NCI-H345 (cell line): Measurements from ENCODE around the gene KCNK2.
A peak's percentile ranks its signal among the peaks of the same experiment; 100 is the strongest.

Source experiments
- DNase-seq: peaks from one replicate; lab custom pipeline; 2025; lab: John Stamatoyannopoulos, UW

KCNK2 gene

GRCh38 chr1:215082532-215083382, at the start of gene KCNK2:
Gene KCNK2 (plus strand): TSS chr1:215082737. CDS start chr1:215083386, 649 bp downstream.
- peak; percentile 39 for DNase-seq

- no peak for DNase-seq
Measured at GRCh38 chr1:215032911-215033526, 49.5 kb upstream of the KCNK2 start.

- DNase-seq = no peak
Measured at GRCh38 chr1:215040190-215040589, 42.3 kb upstream of the KCNK2 start.

DNA sequence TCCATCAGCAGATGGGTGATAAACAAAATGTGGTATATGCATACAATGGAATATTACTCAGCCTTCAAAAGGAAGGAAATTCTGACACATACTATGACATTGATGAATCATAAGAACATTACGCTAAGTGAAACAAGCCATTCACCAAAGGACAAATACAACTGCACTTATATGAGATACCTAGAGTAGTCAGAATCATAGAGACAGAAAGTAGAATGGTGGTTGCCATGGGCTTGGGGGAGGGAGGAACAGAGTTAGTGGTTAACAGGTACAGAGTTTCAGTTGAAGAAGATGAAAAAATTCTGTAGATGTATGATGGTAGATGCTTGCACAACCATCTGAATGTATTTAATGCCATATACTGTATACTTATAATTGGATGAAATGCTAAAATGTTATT, 39.1 kb upstream of the KCNK2 start:
- no peak for DNase-seq

GRCh38 chr1:215044151-215044550, 38.4 kb upstream of the KCNK2 start:
- no peak for DNase-seq

- DNase-seq = no peak
Measured at GRCh38 chr1:215045698-215046308, 36.7 kb upstream of the KCNK2 start.

DNA sequence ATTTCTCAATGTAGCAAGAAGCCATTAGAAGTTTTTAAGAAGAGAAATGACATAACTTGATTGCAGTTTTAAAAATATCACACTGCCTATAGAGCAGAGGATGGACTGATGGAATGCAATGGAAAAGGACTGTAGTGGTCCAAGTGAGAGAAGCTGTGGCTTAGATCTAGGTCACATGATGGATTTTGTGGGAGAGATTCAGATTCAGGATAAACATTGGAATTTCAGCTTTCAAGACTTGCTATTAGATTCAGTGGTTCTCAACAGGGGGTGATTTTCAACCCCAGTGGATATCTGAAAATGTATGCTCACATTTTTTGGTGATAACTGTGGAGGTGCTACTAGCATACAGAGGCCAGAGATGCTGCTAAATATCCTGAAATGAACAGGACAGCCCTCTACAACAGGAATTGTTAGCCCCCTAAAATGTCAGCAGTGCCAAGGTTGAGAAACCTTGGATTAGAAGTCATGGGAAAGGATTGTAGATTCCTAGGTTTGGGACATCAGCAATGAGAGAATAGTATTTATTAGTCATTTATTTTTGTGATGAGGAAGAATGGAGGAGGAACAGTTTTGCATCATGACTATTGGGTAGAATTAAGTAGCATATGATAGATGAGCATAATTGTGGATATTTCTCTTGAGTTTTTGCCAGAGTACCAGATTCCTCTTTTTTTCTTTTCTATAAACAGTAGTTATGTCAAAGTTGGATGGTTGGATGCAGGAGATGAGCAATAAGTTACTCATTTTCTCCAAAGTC, 30.1 kb upstream of the KCNK2 start:
- DNase-seq = no peak

DNA sequence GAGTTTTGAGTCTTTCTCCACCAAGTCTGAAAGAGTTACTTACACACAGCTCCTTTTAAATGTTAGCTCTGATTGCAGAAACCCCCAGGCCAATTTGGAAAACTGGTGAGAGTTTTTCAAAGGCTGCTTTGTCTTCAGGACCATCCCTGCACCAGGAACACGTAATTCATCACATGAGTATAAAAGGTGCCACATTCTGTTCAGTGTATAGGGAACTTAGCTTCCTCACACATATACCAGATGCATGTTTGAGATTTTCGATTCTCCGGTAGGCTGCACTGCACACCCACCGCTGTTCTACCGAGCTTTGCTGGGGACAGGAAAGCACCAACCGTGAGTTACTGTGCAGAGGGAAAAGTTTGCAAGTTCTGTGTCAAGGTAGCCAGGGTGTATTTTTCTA, 28.3 kb upstream of the KCNK2 start:
- DNase-seq = no peak

DNA sequence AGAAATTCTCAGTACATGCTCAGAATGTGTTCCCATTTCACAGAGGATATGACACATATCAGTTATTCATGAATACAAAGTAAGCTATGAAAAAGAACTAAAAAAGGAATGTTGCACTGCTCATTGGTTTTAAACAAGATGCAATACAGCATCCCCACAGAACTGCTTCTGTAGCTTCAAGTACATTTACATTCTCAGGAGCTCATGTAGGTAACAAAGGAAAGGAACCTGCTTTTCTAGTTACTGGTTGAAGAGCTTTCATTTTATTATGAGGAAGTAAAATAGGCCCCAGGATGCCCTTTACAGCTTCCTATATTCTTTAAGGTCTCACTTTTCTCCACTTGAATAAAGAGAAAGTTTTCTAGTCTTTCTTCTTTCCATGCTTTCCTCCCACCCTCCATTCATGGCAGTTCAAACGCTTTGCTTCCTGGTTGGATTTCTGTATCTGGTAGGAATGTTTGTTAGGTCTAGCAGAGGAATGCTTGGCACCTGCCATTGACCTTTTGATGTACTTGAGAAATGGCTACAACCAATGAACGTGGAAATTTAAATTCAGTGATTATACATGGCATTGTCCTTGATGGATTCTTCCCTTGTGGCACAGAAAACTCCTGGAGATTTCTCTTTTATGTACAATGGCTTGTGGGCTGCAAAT, 27.1 kb upstream of the KCNK2 start:
- DNase-seq = no peak

GRCh38 chr1:215056584-215056983, 26.0 kb upstream of the KCNK2 start:
- DNase-seq = no peak

DNA sequence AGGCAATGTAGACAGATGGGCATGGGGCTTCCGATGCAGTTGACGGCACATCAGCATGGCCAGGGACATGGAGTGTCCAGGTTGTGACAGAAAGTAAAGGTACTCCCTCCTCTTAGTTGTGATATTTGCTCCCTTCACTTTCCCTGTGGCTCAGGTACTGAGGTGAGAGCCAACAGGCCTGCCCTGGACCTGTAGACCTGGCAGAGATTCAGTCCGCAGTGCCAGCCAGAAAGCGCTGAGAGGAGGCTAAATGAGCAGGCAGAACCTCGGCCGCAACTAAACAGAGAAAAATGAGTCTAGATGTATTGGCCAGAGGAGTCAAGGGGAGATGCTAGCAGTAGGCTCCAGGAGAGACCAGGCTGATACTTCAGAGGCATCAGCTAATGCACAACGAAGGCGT, 22.6 kb upstream of the KCNK2 start:
- no peak for DNase-seq

DNA sequence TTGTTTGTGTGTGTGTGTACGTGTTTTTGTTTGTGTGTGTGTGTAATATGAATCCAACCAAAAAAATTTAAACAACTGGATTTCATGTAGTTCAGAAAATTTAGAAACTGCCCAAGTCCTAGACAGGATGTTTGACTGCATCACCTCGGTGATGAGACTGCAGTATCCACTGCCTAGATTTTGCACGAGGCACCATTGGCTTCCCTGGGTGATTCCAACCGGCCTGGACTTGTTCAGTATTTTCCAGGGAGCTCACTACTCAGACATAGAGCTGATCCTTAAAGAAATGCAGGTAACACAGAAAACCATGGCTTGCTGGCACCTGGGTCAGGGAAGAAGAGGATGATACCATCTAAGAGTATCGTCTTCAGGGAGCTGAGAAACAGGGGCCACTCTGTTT, 18.2 kb upstream of the KCNK2 start:
- DNase-seq = no peak

DNA sequence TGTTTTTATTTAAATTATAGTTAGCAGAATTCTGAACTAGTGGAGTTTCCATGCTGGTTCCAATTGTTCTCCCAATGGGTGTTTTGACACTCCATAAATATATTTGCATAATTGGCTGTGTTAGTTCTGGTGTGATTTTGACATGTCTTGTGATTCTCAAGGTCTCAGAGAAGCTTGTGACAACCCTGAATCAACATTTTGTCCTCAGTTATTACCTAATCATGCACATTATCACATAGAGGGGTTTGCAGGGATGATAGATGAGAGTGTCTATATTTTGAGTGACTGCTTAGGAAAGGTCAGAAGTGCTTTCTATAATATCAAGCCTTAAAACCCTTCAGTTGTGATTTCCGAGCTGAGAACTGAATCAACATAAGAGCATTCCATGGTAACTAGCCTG, 11.5 kb upstream of the KCNK2 start:
- DNase-seq = no peak

DNA sequence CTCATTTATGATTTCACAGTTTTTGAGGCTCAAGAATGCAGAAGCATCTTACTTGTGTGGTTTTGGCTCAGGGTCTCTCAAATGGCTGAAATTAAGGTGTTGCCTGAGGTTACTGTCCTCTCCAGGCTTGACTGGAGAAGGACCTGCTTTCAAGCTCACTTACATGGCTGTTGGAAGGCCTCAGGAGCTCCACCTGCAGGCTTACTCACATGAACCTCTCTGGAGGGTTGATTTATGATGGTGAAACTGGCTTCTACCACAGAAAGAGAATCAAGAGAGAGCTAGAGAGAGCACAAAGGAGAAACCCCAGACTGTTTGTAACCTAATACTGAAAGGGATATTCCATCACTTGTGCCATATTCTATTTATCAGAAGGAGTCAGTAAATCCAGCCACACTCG, 6.2 kb upstream of the KCNK2 start:
- peak; percentile 15 for DNase-seq

- DNase-seq = no peak
Measured at GRCh38 chr1:215079456-215079855, 3.1 kb upstream of the KCNK2 start.

DNA sequence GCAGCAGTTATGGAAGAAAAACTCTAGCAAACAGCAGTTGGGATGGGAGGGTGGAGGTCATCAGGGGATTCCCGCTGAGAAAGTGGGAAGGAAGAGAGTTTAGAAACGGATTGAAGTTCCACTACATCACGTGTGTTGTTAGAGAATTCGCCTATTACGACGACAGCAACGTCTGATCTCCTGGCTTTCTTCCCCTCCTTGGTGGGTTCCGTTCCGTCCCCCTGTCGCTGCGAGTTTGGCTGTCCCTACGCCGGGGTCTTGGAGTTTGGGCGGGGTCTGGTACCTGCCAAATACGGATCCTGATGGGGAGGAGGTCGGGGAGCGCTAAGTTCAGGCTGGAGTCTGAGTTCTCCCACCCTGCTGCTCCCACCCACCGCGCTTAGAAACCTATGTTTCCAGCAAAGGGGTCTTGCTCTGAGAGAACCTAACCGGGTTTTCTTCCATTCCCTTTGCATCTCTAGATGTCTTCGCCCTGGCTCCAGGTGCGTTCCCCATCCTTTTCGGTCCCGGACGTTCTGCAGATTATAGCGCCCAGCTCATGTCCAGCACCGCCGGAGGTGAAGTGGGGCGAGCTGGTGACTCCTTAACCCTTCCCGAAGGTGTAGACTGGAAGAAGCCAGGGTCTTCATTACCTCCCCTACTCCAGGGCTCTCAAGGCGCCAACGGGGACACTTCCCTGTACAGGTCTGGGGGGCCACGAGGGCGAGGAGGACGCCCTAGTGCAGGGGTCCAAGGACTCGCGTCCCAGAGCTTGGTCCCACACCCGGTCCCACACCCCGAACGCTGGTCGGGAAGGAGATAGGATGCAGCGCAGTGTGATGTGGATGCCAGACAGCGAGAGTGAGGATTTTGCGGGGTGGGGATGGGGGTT, 641 bp upstream of the KCNK2 start:
- DNase-seq = no peak

GRCh38 chr1:215083383-215083961, 935 bp downstream of the KCNK2 start:
- peak; percentile 59 for DNase-seq

GRCh38 chr1:215084621-215085020, 2.1 kb downstream of the KCNK2 start:
- DNase-seq = no peak

DNA sequence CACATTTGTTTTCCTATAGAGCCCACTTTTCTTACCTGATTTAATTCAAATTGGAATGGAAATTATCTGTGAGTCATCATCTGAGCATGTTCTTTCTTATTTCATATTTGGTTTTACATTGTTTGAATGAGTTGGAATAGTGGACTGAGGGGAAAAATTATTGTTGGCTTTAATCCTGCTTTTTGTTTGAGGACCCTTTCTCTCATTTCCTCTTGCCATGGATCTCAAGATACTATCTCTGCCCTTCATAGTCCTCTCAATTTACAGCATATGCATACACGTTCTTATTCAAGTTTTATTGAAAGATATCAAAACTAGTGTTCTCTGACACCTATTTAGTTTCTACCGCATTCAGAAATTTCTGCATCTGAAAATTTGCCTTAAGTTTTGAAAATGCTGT, 5.1 kb downstream of the KCNK2 start:
- DNase-seq = no peak

DNA sequence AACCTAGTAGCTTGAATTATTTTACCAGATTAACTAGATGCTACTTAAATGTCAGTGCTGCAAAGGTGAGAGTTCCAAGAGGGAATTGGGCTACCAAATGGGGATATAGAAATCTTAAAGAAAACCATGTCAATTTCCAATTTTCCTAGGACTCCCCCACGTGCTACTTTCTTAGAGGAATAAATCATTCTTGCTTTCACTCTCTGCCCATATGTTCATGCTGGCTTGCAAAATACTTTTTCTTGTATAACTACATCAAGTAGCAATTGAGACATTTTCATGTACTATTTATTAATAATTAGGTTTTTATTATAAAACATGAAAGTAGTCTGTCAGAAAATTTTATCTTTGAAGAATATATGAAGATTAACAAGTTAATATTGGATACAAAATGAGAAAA, 11.8 kb downstream of the KCNK2 start:
- DNase-seq = no peak

GRCh38 chr1:215095524-215095923, 13.0 kb downstream of the KCNK2 start:
- DNase-seq = no peak
